ENCODE results near the gene UBE3D.

DNA sequence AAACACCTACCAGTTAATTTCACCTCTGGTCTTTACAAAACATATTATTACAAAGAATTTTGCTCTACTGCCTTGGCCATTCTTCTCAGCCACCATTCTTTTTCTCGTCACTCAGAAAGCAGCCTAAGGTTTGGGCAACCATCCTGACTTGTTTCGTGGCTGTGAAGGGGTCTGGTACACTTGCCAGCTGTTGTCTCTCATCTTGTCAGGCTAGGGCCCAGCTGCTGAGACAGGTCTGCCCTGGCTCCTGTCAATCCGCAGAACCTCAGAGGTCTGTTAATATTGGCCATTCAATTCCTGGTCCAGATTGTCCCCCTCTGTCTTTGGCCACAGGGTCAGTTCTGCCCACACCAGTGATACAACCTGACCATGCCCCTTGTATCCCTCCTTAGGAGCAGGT is 197.7 kb downstream of the UBE3D start:
- TF ChIP-seq, protein P1, sequence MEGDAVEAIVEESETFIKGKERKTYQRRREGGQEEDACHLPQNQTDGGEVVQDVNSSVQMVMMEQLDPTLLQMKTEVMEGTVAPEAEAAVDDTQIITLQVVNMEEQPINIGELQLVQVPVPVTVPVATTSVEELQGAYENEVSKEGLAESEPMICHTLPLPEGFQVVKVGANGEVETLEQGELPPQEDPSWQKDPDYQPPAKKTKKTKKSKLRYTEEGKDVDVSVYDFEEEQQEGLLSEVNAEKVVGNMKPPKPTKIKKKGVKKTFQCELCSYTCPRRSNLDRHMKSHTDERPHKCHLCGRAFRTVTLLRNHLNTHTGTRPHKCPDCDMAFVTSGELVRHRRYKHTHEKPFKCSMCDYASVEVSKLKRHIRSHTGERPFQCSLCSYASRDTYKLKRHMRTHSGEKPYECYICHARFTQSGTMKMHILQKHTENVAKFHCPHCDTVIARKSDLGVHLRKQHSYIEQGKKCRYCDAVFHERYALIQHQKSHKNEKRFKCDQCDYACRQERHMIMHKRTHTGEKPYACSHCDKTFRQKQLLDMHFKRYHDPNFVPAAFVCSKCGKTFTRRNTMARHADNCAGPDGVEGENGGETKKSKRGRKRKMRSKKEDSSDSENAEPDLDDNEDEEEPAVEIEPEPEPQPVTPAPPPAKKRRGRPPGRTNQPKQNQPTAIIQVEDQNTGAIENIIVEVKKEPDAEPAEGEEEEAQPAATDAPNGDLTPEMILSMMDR (IDR thresholded peaks at IDR 0.05), result no peak
- TF ChIP-seq POLR2A (IDR thresholded peaks at IDR 0.05) (no peak), POLR2AphosphoS5 (IDR thresholded peaks at IDR 0.05) (no peak), EP300 (IDR thresholded peaks at IDR 0.05; ENCODE audit: low read depth) (no peak)

Data from transverse colon (tissue), 4 donors.